OCI-LY3 (cell line): ENCODE measurements around the gene FBXL20.
A peak's percentile ranks its signal among the peaks of the same experiment; 100 is the strongest.
"Not testable (repeated sequence)": the region's sequence is repeated elsewhere in the genome, so short reads cannot be mapped to it uniquely, and the experiment has no call there.

Experiments
- H2AFZ ChIP-seq: fragments of 200-600, 300-600 bp; shearing (Covaris generic); 2 replicates; pipeline ENCODE4 v1.6.0; 2014; ENCODE audit warnings: antibody characterized with exemption, low read depth, low read length
- H3K27ac ChIP-seq: fragments of 200-600, 300-600 bp; sonication (generic); 2 replicates; pipeline ENCODE4 v1.5.1; 2014; ENCODE audit warnings: mild to moderate bottlenecking, low read length, moderate library complexity, mixed read lengths
- H3K27me3 ChIP-seq: fragments of 200-600, 300-600 bp; sonication (generic); 2 replicates; pipeline ENCODE4 v1.6.1; 2014; ENCODE audit warnings: low read depth, low read length, mixed read lengths
- H3K36me3 ChIP-seq: fragments of 200-600, 300-600 bp; sonication (generic); replicated peaks from 2 replicates; pipeline ENCODE3; 2014; ENCODE audit warnings: low read depth, low read length, mixed read lengths
- H3K4me1 ChIP-seq: fragments of 300-600, 200-600 bp; sonication (generic); 2 replicates; pipeline ENCODE4 v1.6.1; 2014; ENCODE audit warnings: low read length, mixed read lengths
- H3K4me2 ChIP-seq: fragments of 200-600, 300-600 bp; sonication (generic); 2 replicates; pipeline ENCODE4 v1.6.1; 2014; ENCODE audit warnings: low read length, mixed read lengths
- H3K4me3 ChIP-seq: fragments of 300-600, 200-600 bp; sonication (generic); 2 replicates; pipeline ENCODE4 v1.5.1; 2014; ENCODE audit warnings: antibody characterized with exemption, mild to moderate bottlenecking, low read length, moderate library complexity
- H3K79me2 ChIP-seq: fragments of 300-600, 200-600 bp; shearing (Covaris generic); 2 replicates; pipeline ENCODE4 v1.6.1; 2014; ENCODE audit warnings: mild to moderate bottlenecking, low read length, mixed read lengths
- H3K9ac ChIP-seq: fragments of 300-600, 200-600 bp; shearing (Covaris generic); 2 replicates; pipeline ENCODE4 v1.6.0; 2014; ENCODE audit warnings: mild to moderate bottlenecking, low read length, moderate library complexity
- H3K9me3 ChIP-seq: fragments of 200-600, 300-600 bp; shearing (Covaris generic); 2 replicates; pipeline ENCODE4 v1.6.1; 2014; ENCODE audit warnings: low read length, mixed read lengths; ENCODE audit not compliant: insufficient read depth
- H4K20me1 ChIP-seq: fragments of 200-600, 300-600 bp; sonication (generic); 2 replicates; pipeline ENCODE4 v1.6.1; 2016; ENCODE audit warnings: low read length, mixed read lengths; ENCODE audit not compliant: insufficient read depth
- CTCF ChIP-seq: fragments of 200-600, 300-600 bp; sonication (generic); IDR thresholded peaks from 2 replicates; pipeline ENCODE4 v1.5.1; 2014; ENCODE audit warnings: antibody characterized with exemption, low read length, low read depth
- EZH2phosphoT487 ChIP-seq: fragments of 200-600 bp; shearing (Covaris generic); IDR thresholded peaks from 2 replicates; pipeline ENCODE4 v1.6.1; 2018; ENCODE audit warnings: antibody characterized with exemption, mixed run types, low read depth

The FBXL20 gene

GRCh38 chr17:39352511-39352910 is 48.9 kb downstream of the FBXL20 start:
- no peaks in the 10 kb centered on the region for H3K27me3 ChIP-seq
- H3K27ac ChIP-seq = no peak overlapping the region
- H4K20me1 ChIP-seq = no peaks in the 10 kb centered on the region
- H3K79me2 ChIP-seq = no peaks in the 10 kb centered on the region
- no peak for TF ChIP-seq EZH2phosphoT487
- 0 out of 2 replicates have a peak, but pooled peaks have one; percentile 21 for TF ChIP-seq CTCF
- no peak overlapping the region for H3K9ac ChIP-seq
- H3K36me3 ChIP-seq = no peaks in the 10 kb centered on the region
- no peaks in the 10 kb centered on the region for H3K9me3 ChIP-seq
- no peak overlapping the region for H3K4me3 ChIP-seq
- no peaks in the 10 kb centered on the region for H3K4me1 ChIP-seq
- no peak overlapping the region for H2AFZ ChIP-seq
- H3K4me2 ChIP-seq = no peak overlapping the region

- no peak overlapping the region for H3K4me2 ChIP-seq
- no peaks in the 10 kb centered on the region for H3K79me2 ChIP-seq
- no peak overlapping the region for H3K27ac ChIP-seq
- no peak for TF ChIP-seq EZH2phosphoT487
- no peak for TF ChIP-seq CTCF
- no peaks in the 10 kb centered on the region for H4K20me1 ChIP-seq
- H2AFZ ChIP-seq = no peak overlapping the region
- H3K9ac ChIP-seq = no peak overlapping the region
- H3K4me1 ChIP-seq = no peaks in the 10 kb centered on the region
- no peak overlapping the region for H3K4me3 ChIP-seq
- H3K27me3 ChIP-seq = no peaks in the 10 kb centered on the region
- H3K36me3 ChIP-seq = no peaks in the 10 kb centered on the region
- H3K9me3 ChIP-seq = no peaks in the 10 kb centered on the region
Measured at GRCh38 chr17:39351508-39351907, 49.9 kb downstream of the FBXL20 start.

- Histone ChIP-seq H3K4me2 (no peak overlapping the region), H4K20me1 (no peaks in the 10 kb centered on the region; the same call in 1 of the 2 replicates), H3K9me3 (no peaks in the 10 kb centered on the region), H2AFZ (no peak overlapping the region), H3K27ac (no peak overlapping the region), H3K36me3 (no peaks in the 10 kb centered on the region), H3K4me1 (no peaks in the 10 kb centered on the region), H3K27me3 (no peaks in the 10 kb centered on the region), H3K79me2 (no peaks in the 10 kb centered on the region), H3K9ac (no peak overlapping the region), H3K4me3 (no peak overlapping the region)
- TF ChIP-seq EZH2phosphoT487 (no peak), CTCF (no peak)
Measured at GRCh38 chr17:39349246-39349645, 52.2 kb downstream of the FBXL20 start.

- not testable (repeated sequence) for H3K79me2 ChIP-seq, H3K9me3 ChIP-seq, H4K20me1 ChIP-seq, H3K9ac ChIP-seq, H3K36me3 ChIP-seq, H3K4me2 ChIP-seq, H3K4me3 ChIP-seq, H2AFZ ChIP-seq, H3K27me3 ChIP-seq, H3K27ac ChIP-seq, H3K4me1 ChIP-seq
Measured at GRCh38 chr17:39346863-39347262, 54.6 kb downstream of the FBXL20 start.

- no peak overlapping the region for H3K9ac ChIP-seq
- no peaks in the 10 kb centered on the region for H3K4me1 ChIP-seq
- H3K79me2 ChIP-seq = no peaks in the 10 kb centered on the region
- TF ChIP-seq EZH2phosphoT487 = no peak
- no peak for TF ChIP-seq CTCF
- H3K36me3 ChIP-seq = no peaks in the 10 kb centered on the region
- no peaks in the 10 kb centered on the region for H3K9me3 ChIP-seq
- no peaks in the 10 kb centered on the region for H3K27me3 ChIP-seq
- H3K27ac ChIP-seq = no peak overlapping the region
- no peaks in the 10 kb centered on the region; the same call in 1 of the 2 replicates for H4K20me1 ChIP-seq
- no peak overlapping the region for H3K4me2 ChIP-seq
- no peak overlapping the region for H2AFZ ChIP-seq
- no peak overlapping the region for H3K4me3 ChIP-seq
Measured at GRCh38 chr17:39341541-39341940, 59.9 kb downstream of the FBXL20 start.
